GM18873 (cell line): ENCODE data around the gene THOP1.

Experiments used
- ATAC-seq: cut with Tn5 transposase; IDR thresholded peaks from one replicate; pipeline ENCODE4 v1.9.1; 2021; ENCODE audit warnings: mild to moderate bottlenecking, moderate library complexity, moderate number of reproducible peaks; ENCODE audit not compliant: unreplicated experiment, low FRiP score

THOP1 gene

DNA sequence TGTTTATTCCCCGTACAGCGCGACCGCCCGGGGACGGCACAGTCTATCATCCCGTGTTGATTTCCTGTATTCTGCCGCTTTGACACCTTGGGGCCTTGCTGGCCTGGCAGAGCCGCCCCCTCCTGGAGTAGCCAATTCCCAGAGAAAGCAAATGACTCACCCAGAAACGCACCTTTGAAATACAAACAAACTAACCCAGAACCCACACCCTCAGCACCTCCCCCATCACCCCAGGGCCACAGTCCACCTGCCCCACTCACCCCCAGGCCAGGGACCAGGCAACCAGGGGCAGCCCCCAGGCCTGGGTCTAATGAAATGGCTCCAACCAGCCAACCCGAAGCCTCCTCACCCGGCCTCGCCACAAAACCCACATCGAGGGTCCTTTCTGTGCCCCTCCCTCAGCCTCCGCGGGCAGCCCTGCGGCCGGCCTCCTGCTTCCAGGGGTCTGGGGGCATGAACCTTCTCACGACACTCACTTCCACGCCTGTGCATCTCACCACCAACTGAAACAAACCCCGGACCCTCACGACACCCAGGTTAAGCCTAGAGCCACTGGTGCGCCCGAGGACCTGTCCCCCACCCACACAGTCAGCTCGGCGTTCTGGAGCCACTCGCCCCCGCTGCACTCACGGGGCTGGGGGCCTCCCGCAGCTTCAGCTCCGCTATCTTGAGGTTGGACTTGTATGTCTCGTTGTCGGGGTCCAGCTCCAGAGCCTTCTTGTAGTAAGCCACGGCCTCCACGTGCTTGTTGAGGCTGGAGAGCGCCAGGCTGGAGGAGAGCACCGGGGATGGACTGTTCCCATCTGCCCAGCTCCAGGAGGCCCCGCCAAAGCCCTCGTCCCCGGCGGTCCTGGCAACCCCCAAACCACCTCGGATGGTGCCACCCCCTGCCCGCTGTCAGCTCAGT lies 23.2 kb upstream of the THOP1 start:
- no peak for ATAC-seq

DNA sequence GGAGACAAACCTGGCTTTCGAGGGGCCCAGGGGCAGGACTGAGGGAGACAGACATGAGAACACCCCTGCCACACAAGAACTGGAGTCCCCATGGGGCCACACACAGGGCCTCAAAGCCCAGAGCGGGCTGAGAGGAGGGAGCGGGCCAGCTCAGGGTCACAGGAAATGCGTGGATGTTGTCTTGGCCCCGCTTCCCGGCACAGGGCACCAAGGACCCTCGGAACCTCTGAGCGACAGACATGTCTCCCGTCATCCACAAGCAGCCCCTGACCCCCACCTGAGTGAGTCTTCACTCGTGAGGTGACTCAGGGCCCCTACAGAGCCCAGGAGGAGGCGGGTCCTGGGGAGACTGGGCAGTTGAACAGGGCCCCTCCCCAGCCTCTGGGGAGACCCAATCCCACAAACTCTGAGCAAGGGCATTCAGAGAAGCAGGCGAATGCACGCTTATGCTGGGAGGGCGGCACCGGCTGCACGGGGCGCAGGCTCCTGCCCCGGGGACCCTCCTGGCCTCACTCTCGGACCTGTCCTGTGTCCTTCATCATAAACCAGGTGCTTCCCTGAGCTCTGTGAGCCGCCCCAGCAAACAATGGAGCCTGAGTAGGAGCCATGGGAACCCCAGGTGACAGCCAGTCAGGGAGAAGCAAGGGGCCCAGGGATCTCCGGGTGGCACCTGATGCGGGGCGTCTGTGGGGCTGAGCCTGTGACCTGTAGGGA lies 22.4 kb upstream of the THOP1 start:
- ATAC-seq = no peak

DNA sequence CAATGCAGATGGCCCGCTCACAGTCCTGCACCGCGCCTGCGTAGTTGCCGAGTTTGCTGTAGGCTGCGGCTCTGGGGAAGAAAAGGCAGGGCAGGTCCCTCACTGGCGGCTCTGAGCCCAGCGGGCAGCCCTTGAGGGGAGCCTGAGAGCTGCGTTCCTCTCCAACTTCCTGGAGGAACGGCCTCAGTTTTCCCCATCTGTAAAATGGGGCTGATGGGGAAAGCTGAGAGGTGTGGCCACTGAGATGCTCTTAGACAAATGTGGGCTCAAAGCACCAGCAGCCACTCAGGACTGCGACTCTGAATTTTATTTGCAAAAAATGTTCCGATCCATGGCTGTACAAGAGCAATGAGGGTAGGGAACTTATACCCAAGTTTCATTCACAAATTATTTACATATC lies 21.6 kb upstream of the THOP1 start:
- no peak for ATAC-seq

DNA sequence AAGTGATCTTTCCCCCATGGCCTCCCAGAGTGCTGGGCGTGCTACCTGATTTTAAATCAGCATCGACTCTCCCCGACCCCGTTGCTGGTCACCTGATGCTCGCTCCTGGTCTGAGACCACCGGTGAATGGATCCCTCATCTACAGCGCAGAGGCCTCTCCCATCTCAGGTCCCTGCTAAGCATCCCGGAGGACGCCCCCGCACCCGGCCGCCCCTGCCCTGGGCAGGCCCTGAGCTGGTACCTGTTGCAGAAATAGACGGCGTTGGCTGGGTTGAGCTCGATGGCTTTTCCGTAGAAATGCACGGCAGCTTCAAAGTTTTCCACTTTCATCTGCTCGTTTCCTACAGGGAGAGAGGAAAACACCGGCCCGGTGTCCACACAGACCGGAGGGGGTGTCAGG lies 20.4 kb upstream of the THOP1 start:
- ATAC-seq = no peak

DNA sequence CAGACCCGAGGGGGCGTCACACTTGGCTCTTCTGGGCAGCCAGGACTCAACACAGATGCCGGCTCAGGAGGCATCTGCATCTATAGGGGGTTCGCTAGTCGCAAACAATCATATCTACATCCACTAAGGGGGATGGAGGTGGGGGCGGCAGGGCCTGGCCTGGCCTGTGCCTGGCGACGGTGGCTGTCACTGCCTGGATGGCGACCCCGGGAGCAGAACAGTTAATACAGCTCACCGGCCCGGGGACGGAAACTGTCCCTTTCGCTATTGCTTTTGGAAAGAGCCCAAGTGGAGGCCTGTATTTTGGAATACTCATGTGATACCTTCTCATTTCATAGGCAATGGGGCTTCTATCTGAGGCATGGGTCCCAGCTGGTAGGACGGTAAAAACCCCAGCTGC lies 19.9 kb upstream of the THOP1 start:
- no peak for ATAC-seq

DNA sequence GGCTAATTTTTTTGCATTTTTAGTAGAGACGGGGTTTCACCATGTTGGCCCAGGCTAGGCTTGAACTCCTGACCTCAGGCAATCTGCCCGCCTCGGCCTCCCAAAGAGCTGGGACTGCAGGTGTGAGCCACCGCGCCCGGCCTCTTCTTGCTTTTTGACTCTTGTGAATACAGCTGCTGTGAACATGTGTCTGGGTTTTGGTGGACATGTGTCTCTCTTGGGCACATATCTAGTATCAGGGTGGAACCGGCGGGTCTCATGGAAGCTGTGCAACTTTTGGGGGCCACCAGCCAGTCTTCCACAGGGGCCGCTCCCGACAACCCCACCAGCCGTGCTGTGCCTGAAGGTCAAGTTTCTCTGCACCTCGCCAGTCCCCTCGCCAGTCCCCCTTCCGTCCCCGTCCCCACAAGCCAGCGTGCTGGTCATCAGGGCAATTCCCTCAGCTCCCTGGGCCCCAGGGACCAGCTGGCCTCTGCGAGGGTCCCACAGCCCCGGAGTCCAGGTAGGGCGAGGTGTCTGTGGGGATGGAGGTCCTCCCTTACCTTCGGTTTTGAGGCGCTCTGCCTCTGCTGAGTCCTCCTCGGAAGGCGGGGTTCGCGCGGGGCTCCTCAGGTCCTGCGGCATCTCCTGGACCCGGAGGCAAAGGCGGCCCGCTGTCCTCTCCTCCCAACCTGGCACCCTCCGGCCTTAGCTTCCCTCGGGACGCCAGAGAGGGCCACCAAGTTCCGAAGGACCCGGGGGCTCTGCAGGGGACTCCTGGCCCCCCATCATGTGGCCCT lies 18.5 kb upstream of the THOP1 start:
- no peak for ATAC-seq

DNA sequence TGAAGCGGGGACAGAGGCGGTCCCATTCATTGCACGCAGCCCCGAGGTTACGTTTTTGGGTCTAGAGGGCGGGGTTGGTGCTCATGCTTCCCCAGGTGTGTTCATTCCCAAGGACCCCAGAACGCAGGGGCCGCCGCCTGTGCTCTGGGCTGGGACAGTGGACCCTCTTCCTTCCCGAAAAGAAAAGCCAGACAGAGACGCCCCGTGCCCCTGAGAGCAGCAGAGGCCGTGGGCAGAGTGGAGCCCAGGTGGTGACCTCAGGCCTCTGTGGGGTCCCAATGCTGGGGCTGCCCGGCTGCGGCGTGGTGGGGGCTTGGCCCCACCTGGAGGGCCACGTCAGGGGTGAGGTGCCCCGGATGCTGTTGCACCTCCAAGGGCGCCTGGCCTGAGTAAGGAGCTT lies 17.6 kb upstream of the THOP1 start:
- no peak for ATAC-seq

DNA sequence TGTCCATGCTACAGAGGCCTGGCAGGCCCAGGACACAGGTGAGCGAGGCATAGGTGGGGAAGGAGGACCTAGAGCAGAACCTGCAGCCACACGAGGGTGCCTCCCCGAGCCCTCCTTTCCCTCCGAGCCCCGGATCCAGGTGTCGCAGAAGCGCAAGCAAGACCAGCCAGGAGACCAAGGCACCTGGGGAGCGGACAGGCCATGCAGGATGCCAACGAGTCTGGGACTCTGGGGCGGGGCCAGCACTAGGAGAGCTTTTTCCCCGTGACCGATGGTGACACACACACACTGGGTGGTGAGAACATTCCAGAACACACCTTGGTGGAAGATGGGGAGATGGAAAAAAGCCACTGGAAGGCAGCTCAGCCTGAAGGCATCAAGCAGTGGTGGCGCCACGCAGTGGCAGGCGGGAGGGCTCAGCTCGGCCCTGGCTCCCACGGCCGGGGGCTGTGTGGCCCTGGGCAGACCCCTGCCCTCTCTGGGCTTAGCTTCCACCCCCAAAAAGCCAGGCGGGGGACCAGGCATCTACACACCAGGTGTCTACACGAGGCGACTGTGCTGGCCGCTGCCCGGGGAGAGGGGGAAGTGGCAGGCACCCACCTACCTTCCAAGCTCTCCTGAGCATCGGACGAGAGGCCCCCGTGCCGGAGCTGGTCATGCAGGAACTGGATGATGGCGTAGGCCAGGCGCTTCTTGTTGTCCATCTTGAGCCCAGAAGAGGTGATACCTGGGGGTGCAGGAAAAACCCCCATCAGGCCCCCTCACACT lies 16.8 kb upstream of the THOP1 start:
- ATAC-seq = no peak

DNA sequence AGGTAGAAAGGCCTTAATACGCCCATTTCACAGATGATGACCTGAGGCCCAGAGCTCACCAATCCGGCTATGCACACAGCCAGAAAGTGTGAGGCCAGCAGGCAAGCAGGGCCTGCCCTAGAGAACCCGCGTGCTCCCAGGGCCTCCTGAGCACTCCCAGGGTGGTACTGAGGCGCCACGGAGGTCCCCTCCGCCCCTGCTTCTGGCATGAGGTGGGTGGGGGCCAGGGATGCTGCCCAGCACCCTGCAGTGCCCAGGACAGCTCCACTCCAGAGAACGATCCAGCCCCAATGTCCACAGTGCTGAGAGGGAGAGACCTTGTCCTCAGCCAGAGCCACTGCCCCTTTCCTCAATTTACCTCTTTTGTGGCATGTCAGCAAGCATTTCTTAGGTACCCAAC lies 16.1 kb upstream of the THOP1 start:
- no peak for ATAC-seq

DNA sequence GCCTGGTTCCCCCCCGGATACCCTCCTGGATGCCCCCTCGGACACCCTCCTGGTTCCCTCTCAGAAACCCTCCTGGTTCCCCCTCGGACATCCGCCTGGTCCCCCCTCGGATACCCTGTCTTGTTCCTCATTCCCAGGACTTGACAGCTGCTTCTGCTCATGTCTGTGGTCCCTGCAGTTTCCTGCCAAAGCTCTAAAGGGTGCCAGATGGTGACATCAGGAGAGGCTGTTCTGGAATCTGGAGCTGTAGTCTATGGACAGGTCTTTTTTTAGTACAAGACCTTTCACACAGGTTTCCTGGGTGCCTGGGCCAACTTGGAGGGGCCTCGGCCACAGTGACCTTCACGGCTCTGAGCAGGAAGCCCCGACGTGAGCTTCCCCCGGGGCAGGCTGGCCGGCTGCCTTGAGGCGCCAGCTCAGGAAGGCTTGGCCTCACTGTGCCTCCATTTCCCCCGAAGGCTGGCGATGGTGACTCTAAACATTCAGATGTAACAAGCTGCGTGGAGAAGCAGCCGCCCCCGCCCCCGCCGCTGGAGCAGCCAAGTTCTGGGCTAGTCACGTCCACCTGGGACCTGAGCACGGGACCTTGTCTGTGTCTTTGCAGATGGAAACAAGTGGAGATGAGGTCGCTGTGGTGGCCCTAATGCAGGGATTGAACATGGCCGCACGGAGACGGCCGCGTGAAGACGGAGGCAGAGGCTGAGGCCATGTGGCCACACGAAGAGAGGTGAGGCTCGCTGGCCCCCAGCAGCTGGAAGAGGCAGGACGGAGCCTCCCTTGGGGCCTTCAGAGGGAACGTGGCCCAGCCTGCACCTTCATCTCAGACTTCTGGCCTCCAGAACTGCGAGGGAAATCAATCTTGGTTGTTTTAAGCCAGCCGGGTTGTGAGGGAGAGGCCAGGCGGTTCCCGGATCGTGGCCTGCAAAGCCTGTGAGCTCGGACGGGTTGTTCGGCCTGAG lies 15.0 kb upstream of the THOP1 start:
- no peak for ATAC-seq

DNA sequence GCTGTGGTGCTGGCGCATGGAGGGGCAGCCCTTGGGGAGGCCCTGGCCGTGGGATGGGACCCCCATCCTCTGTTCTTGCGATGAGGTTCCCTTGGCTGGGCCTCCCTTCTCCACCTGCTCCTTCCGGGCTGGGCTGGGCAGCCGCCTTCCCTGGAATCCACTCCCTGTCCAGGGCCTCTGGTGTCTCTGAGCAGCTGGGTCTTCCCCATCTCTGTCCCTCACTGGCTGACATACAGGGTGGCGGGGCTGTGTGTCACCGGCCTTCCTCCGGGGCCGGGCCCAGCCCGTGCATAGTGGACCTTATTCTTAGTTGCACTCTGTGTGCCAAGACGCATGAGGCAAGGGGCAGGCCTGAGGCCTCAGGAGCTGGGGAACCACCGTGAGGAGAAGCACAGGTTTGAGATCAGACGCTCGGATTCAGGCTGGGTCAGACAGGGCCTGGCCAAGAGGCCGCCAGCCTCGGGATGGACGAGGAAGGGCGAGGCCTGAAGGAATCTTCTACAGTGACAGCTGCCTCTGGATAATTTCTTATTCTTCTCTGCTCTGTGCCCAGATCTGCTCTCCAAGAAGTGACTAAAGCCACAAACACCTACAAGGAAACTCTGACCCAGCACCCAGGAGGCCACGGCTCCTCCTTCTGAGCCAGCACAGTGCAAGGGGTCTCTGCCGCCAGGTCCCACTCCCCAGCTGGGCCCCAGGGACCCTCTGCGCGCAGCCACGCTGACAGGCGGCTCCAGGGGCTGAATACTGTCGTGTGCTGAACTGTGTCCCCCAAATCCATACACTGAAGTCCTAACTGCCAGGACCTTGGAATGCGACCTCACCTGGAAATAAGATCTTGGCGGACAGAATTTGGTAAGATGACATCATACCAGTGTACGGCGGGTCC lies 13.3 kb upstream of the THOP1 start:
- ATAC-seq = no peak

DNA sequence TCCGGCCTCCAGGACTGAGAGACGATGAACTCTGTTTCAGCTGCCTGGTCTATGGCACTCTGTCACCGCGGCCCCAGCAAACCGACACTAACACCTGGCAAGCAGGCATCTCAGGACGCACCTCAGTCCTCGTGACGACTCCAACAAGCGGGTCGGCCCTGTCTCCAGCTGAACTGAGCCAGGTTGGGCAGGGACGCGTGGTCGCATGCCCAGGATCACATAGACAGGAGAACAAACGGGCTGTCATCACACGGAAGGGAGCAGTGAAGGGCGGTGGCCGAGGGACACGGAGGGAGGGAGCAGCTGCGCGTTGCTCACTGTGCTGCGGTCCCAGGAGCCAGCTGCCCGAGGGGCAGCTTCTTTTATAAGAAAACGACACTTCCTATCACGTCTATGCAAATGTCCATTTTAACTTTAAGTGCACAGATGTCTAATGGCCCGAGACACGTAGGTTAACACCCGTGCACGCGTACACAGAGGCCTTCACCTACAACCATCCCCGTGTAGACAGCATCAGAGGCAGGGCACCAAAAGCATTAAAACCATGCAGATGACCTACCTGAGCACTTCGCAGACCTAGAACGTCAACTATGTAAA lies 11.1 kb upstream of the THOP1 start:
- no peak for ATAC-seq

DNA sequence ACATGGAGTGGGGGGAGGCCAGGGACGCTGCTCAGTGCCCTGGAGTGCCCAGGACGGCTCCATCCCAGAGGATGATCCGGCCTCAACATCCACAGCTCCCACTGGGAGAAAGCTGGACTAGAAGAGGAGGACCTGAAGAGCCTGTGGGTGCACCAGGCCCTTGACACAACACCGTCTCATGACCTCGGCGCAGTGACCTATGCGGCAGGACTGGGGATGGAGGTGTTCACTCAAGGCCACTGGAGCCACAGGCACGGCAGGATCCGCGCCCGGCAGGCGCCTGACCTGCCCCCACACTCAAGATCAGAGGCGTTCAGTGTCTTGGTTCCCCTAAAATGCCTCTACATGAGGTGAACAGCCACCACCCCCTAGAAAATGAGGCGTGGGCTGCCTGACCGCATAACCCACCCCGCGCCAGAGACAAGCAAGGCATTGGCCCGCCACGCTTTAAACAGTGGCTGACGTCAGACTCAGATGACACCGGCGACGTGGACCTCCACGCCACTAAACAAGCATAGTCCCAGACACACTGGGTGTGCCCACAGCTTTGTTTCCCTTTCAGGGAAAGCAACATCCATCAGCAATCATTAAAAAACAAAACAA lies 10.2 kb upstream of the THOP1 start:
- ATAC-seq = no peak

DNA sequence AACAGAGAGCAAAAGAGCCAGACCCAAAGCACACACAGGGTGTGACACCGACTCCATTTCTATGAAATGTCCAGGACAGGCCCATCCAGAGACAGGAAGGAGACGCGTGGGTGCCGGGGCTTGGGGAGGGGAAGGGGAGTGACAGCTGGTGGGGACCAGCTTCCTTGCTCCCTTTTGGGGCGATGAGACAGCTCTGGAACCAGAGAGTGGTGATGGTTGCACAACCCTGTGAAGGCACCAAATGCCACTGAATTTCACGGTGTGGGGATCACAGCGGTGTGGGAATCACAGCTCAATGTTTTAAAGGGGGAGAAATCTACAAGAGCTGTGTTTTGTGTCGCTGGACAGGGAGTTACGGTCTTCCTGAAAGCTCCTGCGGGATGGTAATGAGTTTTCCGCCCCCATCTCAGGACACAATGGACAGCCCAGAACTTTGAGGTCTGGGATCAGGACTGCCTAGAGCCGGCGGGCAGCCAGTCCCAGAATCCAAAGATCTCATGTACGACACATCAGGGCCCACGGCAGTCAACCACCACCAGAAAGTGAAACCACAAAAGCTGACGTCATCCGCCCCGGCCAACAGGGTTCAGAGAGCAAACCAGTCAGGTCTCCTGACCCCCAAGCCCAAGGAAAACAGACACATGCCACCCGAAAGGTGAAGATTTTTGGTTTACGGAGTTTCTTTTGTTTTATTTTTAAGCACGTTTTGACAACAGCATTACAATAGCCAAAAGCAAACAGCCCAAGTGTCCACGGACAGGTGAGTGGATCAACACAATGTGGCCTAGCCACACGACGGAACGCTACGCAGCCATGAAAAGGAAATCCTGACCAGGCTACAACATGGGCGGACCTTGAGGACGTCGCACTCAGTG lies 9.5 kb upstream of the THOP1 start:
- ATAC-seq = no peak

DNA sequence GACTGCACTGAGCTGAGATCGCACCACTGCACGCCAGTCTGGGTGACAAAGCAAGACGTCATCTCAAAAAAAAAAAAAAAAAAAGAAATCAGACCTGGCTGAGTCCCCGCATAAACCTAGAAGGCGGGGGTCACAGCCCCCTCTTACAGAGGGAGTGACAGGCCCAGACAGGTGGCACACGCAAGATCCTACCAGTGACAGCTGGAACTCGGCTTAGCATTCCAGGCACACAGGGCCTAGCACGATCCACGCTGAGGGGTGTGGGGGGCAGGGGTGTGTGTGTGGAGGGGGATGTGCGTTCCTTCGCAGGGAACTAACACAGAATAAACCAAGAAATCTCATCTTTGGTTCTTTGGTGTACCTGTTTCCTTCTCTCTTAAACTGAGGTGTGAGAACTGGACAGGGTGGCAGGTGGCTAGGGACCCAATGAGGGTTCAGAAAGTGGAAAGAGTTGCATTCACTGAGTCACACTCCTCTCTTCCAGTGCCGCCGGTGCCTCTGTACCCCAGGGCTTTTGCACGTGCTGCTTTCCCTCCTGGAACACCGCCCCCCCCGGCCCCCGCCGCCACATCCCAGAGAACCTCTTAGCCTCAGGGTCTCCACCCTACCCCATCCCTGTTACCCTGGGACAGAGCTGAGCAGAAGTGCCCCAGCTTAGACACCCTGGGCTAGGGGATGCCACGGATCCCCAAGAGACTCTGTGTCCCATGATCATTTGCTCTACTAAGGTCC lies 7.2 kb upstream of the THOP1 start:
- ATAC-seq = no peak
